B cell (primary cell): ENCODE results near the gene FITM1.

ENCODE experiments used
- EZH2 ChIP-seq: IDR thresholded peaks from 2 replicates; pipeline ENCODE4 v1.6.1; 2012; ENCODE audit warnings: borderline replicate concordance, low read depth, mild to moderate bottlenecking, moderate library complexity, low read length; ENCODE audit not compliant: insufficient read depth, poor library complexity, severe bottlenecking
- TF ChIP-seq, protein P1 (sequence below): fragments of 200-600 bp; IDR thresholded peaks from one replicate; pipeline ENCODE4 v1.8.0; 2022; ENCODE audit warnings: antibody characterized with exemption, mild to moderate bottlenecking

DNA sequence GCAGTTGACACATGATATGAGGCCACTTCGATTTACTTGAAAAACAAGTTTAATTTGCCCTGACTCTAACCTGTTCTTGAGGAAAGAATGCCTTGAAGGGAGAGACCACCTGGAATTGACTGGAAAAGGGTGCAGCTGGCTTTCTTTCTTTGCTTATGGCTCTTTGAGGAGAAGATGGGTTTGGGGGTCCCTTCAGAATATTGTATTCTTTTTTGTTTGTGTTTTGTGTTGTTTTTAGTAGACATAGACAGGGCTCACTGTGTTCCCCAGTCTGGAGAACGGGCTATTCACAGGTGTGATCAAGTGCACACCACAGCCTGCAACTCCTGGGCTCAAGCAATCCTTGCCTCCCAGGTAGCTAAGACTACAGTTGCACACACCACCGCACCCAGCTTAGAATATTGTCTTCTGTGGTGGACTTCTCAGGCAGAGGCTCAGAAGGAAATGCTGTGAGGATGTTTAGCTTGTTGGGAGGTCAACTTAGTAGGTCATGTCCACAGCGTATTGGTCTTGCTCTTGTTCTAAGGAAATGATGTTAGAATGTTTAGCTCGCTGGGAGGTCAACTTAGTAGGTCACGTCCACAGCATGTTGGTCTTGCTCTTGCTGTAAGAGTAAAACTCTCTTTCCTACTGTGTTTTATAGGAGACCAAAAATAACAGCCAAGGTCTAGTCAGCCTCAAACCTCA lies 14.2 kb upstream of the FITM1 start:
- TF ChIP-seq, protein P1, sequence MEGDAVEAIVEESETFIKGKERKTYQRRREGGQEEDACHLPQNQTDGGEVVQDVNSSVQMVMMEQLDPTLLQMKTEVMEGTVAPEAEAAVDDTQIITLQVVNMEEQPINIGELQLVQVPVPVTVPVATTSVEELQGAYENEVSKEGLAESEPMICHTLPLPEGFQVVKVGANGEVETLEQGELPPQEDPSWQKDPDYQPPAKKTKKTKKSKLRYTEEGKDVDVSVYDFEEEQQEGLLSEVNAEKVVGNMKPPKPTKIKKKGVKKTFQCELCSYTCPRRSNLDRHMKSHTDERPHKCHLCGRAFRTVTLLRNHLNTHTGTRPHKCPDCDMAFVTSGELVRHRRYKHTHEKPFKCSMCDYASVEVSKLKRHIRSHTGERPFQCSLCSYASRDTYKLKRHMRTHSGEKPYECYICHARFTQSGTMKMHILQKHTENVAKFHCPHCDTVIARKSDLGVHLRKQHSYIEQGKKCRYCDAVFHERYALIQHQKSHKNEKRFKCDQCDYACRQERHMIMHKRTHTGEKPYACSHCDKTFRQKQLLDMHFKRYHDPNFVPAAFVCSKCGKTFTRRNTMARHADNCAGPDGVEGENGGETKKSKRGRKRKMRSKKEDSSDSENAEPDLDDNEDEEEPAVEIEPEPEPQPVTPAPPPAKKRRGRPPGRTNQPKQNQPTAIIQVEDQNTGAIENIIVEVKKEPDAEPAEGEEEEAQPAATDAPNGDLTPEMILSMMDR = no peak
- no peak for TF ChIP-seq EZH2
